ENCODE data around the gene SAPCD2. TPM values are rescaled to one million over a fixed set of nuclear protein-coding genes. Genes with fewer than 3 reads are reported as not detected.

The SAPCD2 gene
- total RNA-seq, 1 experiment from 2014 or later, result 62.9 TPM

DNA sequence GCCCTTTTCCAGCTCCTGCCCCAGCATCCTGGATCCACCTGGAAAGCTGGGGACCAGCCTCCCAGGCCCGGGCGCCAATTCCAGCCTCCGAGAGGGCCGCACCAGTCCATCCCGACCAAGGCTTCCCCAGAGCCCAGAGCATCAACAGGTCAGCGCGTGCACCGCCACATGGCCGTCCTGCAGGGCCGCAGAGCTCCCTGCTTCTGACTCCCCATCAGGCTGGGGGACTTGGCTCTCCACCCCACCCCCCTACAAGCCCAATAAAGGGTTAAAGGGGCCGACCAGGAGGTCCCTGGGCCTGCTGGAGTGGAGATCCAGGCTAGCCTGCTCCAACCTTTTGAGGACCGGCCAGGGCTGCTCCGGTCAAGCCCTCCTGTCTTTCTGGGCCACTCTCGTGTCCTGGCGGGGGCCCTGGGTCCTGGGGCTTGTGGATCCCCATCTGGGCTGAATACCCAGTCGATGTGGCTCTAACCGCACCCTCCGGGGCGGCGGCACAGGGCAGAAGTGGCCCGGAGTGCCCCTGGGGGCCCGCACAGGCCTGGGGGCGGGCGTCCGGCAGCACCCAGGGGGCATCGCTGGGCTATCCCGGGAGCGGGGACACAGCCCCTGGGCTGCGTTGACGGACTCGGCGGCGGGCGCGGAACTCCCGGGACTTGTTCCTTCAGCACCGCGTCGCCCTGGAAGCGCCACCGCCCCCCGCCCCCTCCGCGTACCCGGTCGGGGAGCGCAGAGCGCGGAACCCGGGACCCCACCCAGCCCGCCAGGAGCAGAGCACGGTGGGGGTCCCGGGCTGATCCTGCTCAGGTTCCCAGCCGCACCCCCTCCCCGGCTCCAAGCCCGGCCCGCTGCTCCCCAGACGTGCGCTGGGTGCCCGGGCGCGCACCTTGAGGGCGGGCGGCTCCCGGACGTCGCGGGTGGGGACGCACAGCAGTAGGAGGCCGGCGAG is 17.1 kb downstream of the SAPCD2 start:
- DNase-seq (ENCODE audit: low spot score), result no peak
- in situ Hi-C loops (cut with HindIII; ENCODE audit: low sequenced_read_pairs), result no loop called here

DNA sequence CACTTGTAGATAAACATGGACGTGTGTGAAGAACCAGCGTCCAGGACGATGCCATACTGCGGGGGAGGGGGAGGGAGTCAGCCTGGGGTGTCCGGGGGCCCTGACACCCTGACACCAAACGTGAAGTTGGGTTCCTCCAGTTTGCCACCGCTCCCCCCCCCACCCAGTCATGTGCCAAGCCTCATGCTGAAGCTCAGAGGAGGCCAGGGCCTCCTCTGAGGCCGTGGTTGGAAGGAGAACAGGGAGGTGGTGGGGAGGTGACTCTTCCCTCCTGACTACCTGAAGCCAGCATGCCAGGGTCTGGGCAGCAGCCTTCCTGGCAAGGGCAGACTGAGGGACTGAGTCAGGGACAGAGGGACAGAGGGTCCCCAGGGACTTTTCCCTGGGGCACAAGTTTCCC is 18.1 kb downstream of the SAPCD2 start:
- in situ Hi-C loops (cut with HindIII; ENCODE audit: low sequenced_read_pairs), result no loop called here
- DNase-seq (ENCODE audit: low spot score), result no peak

DNA sequence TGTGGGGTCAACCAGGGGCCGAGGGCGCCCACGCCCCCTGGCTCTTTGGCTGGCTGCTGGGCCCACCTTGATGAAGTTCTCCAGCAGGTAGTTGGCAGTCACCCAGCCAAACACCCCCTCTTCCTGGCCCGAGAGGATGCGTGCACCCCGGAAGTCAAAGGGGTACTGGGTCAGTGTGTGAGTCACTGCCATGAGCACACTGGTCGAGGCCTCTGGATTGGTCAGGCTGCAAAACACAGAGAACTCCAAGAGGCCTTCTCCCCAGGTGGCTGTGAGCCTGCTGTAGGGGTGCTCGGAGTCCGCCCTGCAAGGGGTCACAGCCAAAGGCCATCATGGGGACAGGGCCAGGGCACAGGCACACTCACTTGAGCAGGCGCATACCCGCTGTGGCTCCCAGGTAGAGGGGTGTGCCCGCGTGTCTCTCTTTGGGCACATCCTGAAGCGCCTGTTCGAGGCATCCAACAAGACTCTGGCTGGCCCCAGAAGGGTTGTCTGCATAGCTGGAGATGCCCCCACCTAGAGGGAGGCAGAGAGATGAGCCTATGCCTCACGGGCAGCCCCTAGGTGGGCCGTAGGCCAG is 19.1 kb downstream of the SAPCD2 start:
- DNase-seq (ENCODE audit: low spot score), result no peak
- in situ Hi-C loops (cut with HindIII; ENCODE audit: low sequenced_read_pairs), result no loop called here

DNA sequence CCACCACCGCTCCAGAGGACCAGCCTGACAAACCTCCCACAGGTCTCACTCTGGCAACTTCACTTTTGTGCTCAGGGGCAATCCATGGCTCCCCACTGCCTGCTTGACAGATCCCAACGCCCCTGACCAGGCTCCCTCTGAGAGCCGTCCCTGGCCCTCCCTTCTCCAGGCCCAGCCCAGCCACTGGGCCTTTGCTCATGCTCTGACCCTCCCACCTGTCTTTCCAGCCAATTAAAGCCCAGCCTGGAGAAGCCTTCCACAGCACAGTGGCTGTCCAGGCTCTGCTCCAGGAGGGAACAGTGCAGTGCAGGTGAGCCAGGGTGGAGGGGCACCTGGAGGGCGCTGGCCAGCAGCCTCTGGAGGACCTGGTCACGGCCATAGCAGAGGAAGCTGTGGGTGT is 19.8 kb downstream of the SAPCD2 start:
- in situ Hi-C loops (cut with HindIII; ENCODE audit: low sequenced_read_pairs), result no loop called here
- no peak for DNase-seq (ENCODE audit: low spot score)

DNA sequence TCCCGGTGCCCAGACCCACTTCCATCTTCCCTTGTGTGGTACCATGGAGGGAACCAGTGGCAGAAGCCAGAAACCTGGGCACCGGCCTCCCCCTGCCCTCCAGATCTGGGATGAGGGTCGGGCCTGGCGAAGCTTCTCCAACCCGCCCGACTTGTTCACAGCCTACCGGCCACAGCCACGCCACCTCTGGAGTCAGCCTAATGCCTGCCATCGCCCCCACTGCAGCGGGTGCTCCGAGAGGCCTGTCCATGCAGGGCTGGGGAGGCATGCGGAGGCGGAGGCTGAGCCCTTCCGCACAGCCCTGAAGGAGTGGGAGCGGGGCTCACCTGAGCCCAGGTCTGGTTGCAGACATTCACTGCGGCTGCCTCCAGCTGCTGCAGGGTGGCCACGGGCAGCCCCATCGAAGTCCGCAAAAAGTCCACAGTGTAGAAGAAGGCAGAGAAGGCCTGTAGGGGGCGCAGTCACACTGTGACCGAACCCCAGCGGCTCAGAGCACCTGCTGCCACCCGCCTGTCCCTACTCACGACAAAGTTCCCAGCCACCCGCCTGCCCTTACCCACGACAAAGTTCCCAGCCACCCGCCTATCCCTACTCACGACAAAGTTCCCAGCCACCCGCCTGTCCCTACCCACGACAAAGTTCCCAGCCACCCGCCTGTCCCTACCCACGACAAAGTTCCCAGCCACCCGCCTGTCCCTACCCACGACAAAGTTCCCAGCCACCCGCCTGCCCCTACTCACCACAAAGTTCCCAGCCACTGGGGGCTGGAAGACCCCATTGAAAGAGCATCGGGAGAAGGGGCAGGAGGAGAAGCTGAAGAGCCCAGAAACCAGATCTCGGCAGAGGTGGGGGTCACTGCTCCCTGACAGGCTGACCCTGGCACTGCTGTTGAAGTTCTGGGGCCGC is 20.6 kb downstream of the SAPCD2 start:
- peak; percentile 64 for DNase-seq (ENCODE audit: low spot score)
- in situ Hi-C loops (cut with HindIII; ENCODE audit: low sequenced_read_pairs), result loop anchor here (25.0 kb wide), 1 partner anchor 112 kb away; the partner anchor contains the start of genes C8G and FBXW5

DNA sequence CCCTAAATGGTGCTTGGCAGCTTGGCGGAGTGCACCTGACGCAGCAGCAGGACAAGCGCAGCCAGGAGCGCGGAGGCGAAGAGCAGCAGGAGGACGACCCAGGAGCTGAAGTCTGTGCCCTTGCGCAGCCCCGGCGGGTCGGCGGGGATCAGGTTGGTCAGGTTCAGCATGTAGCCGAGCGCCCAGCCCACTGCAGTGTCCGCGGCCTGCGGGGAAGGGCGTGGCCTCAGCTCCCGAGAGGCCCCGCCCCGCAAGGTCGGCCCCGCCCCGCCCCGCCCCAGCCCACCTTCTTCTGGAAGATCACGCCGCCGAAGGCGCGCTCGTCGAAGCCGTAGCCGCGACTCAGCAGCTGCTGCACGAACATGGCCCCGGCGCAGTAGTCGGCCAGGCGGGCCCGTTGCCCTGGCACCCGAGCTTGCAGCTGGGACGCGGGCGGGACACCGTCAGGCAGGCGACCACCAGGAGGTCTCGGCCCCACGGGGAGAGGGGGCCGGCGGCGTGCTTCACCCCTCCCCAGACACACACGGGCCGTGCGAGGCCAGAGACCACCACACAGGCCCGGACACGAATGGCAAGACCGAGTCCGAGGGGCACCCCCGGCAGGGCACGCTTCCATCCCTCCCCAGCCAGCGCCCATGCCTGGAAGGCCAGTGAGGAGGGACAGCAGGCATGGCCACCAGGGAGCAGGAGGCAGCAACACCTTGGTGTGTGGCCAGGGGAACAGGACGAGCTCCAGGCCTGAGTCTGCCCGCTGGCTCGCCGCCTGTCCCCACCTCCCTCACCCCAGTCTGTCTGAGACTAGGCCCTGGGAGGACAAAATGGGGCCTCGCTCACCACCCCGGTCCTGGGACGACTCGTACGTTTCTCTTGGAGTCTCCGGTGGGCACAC is 21.5 kb downstream of the SAPCD2 start:
- DNase-seq (ENCODE audit: low spot score), result peak; percentile 83
- in situ Hi-C loops (cut with HindIII; ENCODE audit: low sequenced_read_pairs), result loop anchor here (25.0 kb wide), 1 partner anchor 112 kb away; the partner anchor contains the start of genes C8G and FBXW5

DNA sequence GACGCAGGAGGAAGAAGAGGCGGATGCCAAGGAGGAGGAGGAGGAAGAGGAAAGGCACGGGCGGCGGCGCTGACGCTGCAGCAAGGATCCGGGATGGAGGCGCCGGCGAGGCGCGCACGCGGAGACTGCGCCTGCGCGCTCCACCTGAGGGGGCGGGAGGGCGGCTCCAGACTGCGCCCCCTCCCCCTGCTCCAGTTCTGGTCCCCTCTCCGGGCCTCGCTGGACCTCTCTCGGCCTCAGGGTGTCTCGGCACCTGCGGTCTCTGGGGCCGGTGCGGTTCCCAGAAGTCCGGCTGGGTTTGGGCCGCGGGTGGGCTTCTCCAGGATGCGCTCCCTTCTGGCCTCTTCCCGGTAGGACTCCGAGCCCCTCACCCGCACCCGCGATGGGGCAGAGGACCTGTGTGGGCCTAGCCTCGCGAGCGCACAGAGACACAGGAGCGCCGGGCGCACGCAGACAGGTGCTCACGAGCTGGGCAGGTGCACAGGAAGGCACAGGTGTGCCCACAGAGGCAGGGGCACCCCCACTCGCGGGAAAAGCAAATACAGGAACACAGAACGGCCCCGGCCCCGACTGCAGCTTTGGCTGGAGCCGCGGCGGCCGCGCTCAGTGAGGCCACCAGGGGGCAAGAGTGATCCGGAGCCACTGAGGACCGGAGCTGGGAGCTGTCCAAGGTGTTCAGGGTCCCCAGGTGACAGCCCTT is 24.1 kb downstream of the SAPCD2 start, which contains the start of gene NPDC1:
NPDC1 (minus strand) TSS at position 90 of the 700 bp plus-strand sequence. CDS start 188 bp downstream, outside the sequence.
- in situ Hi-C loops (cut with HindIII; ENCODE audit: low sequenced_read_pairs), result loop anchor here (25.0 kb wide), 1 partner anchor 109 kb away; the partner anchor contains the start of genes C8G and FBXW5
- peak; percentile 77 for DNase-seq (ENCODE audit: low spot score)

DNA sequence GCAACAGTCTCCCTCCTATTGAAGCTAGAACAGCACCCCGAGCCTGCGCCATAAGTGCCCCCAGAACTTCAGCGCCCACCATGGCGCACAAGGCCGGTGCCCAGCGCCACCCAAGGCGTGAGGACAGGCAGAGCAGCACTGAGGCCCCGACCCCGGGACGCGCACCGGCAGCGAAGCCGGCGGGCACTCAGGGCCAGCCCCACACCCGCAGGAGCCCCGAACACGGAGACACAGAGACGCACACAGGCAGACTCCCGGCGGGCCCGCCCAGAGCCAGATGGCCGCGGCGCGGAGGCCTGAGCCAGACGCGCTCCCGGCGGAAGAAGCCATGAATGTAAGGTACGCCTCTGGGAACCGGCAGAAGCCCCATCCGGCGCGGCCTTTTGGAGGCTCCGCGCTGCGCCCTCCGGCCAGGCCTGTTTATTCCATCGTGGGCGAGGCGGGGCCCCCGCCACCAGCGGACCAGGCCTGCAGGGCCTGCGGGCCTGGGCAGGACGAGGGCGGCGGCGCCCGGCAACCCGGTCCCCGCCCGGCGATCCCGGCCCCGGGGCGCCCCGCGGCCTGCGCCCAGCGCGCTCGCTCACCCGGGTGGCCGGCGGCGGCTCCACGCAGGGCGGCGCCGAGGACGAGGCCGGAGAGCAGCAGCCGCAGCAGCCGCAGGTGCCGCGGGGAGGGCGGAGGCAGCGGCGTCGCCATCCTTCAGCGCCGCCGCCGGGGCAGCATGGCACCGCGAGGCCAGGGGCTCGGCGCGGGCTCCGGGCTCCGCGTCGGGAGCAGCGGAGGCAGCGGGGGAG is 24.9 kb downstream of the SAPCD2 start:
- in situ Hi-C loops (cut with HindIII; ENCODE audit: low sequenced_read_pairs), result loop anchor here (25.0 kb wide), 1 partner anchor 108 kb away; the partner anchor contains the start of genes C8G and FBXW5
- peak; percentile 62 for DNase-seq (ENCODE audit: low spot score)

DNA sequence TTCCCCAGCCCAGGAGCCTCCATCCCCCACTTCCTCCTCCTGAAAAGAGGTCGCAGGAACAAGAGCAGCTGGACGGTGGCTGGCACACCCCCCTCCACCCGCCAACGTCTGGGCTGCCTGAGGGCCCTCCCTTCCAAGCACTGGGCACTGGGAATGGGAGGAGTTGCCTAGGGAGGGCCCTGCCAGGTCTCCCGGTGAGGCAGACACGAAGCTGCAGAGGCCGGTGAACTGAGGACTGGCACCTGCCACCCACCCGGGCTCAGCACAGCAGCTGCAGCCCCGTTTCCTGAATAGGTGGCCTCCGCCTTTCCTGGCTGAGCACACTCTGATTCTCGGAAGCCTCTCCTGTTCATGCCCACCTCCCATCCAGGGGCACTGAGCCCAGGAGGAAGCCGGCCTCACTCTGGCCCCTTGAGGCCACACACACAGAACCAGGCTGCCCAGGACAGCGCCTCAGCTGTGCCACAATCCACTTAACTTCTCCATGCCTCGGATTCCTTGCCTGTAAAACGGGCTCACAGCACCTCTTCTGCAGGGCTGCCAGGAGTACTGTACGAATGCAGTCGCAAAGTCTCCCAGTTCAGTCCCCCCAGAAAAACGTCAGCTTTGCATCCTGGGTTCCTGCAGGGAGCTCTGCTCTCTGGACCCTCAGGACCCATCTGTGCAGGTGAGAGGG is 25.7 kb downstream of the SAPCD2 start:
- in situ Hi-C loops (cut with HindIII; ENCODE audit: low sequenced_read_pairs), result loop anchor here (25.0 kb wide), 1 partner anchor 107 kb away; the partner anchor contains the start of genes C8G and FBXW5
- DNase-seq (ENCODE audit: low spot score), result no peak

DNA sequence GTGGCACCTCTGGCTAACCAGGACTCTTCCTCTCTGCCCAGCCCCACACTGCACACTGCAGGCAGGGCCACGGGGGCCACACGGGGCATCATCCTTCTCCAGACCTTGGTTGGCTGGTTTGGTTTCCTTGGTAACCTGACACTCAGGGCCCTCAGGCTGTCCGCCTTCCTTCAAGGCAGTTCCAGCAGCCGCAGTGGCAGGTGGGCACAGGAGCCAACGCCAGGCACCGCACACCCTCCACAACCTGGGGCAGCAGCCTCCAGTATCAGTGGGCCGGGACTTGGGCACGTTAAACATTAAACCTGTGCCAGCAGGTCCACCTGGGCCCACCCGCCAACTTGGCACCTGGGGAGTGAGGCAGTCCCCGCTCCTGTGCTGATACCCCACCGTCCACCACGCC is 26.3 kb downstream of the SAPCD2 start:
- in situ Hi-C loops (cut with HindIII; ENCODE audit: low sequenced_read_pairs), result loop anchor here (25.0 kb wide), 1 partner anchor 107 kb away; the partner anchor contains the start of genes C8G and FBXW5
- no peak for DNase-seq (ENCODE audit: low spot score)

DNA sequence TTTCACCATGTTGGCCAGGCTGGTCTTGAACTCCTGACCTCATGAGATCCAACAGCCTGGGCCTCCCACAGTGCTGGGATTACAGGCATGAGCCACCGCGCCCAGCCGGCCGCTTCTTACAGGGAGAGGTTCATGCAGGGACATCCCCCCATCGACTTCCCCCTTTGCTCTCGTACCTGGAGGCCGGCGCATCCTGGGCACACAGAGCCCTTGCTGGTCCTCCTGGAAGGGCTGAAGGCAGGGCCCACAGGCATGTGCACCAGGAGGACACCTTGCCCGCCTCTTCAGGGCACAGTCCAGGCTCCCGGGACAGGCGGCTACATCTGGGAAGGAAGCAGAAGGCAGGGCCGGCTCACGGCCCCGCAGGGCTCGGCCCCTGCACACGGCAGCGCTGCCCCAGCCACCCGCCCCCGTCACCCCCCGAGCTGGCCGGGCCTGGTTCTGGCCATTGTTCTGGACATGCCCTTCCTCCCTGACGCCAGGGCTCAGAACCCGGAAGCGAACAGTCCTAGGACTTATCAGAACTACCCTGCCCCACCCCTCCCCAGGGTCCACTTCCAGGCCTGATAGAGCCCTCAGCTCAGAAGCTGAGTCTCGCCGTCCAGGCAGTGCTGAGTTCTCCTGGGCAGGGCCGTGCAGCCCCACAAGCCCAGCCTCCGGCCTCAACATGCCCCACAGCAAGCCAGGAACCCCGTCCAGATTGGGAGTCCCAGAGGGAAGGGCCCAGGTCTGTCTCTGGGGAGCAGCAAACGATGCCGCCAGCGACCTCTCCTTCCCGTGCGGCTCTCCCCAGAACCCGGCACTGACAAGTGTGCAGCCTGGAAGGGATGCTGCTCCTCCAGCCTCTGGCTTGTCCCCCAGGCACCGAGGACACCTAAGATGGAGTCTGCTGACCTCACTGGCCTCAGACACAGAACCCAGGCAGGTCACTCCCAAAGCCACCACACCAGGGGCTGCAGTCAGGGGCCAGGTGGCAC is 27.3 kb downstream of the SAPCD2 start:
- in situ Hi-C loops (cut with HindIII; ENCODE audit: low sequenced_read_pairs), result loop anchor here (25.0 kb wide), 1 partner anchor 106 kb away; the partner anchor contains the start of genes C8G and FBXW5
- DNase-seq (ENCODE audit: low spot score), result no peak

DNA sequence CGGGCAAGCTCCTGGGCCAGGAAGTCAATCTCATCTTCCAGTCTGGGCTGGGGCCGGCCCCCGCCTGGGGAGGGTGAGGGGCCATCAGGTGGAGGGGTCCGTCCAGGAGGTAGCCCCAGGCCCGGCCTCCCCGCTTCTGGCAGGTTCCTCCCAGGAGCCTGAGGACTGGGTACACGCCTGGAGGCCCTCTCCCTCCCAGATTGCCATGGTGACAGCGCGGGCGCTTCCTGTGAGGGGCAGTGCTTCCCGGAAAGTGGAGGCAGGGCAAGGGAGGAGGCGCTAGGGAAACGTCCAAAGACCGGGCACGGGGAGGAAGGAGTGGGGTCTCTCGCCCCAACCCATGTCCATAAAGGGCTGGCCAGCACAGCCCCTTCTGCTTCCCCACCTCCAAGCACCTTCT is 29.2 kb downstream of the SAPCD2 start:
- in situ Hi-C loops (cut with HindIII; ENCODE audit: low sequenced_read_pairs), result loop anchor here (25.0 kb wide), 1 partner anchor 104 kb away; the partner anchor contains the start of genes C8G and FBXW5

DNA sequence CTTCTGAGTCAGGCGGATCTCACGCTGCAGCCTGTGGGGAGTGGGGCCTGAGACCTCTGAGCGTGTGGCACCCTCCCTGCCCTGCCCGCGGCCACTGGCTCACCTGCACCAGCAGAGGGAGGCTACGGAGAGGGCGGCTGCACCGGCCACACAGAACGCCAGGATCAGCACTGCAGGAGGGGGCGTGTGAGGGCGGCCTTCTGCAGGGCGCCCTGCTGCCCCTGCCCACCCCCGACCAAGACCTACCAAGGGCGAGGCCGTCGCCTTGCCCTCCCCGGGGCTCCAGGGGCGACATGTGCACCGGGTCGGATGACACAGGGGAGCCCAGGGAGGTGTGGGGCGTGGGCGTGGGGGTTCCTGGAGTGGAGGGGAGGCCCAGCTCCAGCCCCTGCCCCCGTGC is 29.8 kb downstream of the SAPCD2 start:
- in situ Hi-C loops (cut with HindIII; ENCODE audit: low sequenced_read_pairs), result loop anchor here (25.0 kb wide), 1 partner anchor 103 kb away; the partner anchor contains the start of genes C8G and FBXW5
- no peak for DNase-seq (ENCODE audit: low spot score)

More for the DNA sequence above, 29.2 kb downstream of the SAPCD2 start:
- DNase-seq (ENCODE audit: low spot score), result no peak

DNA sequence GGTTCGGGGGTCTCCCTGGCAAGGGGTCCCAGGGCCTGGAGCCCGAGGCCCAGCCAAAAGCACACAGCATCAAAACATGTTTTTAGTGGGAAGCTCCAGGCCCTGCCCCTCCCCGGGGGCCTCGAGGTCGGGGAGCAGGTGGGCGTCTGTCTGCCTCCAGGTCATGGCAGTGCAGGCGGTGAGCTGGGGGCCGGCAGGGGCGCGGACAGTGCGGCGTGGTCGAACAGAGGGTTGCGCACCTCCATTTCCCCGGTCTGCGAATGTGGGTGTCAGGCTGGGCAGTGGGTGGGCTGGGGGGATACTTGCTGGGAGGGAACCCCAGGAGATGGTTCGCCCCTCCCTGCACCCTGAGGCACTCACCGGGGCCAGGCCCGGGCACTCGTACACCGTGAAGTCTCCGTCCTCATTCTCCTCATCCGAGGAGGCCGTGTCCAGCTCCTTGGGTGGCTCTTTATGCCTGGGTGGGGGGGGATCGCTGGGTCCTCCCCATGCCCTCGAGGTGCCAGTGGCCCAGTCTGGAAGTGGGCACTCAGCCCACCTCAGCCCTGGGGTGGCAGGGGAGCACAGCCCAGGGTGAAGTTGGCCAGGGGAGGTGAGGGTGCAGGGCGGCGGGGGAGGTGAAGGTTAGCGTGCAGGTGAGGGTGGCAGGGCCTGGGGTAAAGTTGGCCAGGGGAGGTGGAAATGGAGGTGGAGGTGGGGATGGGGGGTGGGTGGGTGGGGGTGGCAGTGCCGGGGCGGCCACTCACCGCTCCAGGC is 30.6 kb downstream of the SAPCD2 start:
- DNase-seq (ENCODE audit: low spot score), result no peak
- in situ Hi-C loops (cut with HindIII; ENCODE audit: low sequenced_read_pairs), result loop anchor here (25.0 kb wide), 1 partner anchor 102 kb away; the partner anchor contains the start of genes C8G and FBXW5

All from G401 (cell line).